Testis (tissue), 3 donors: Measurements from ENCODE around the gene FCMR. TPM values are rescaled to one million over a fixed set of nuclear protein-coding genes. Genes with fewer than 3 reads are reported as not detected.

Experiments used
- DNase-seq: peaks from one replicate; pipeline ENCODE4 v3.0.0-alpha.2; 2019
- H3K27ac ChIP-seq, 2 donors: fragments of 200-600 bp; sonication (generic); one replicate each; pipeline ENCODE4 v1.5.1; 2019
- H3K27me3 ChIP-seq: fragments of 200-600 bp; sonication (generic); one replicate; pipeline ENCODE4 v1.5.1; 2019
- H3K36me3 ChIP-seq: fragments of 200-600 bp; sonication (generic); one replicate; pipeline ENCODE4 v1.5.1; 2017; ENCODE audit warnings: low read depth; ENCODE audit errors: missing control alignments
- H3K4me1 ChIP-seq: fragments of 200-600 bp; sonication (generic); one replicate; pipeline ENCODE4 v1.5.1; 2019
- H3K4me3 ChIP-seq, 2 donors: fragments of 200-600 bp; sonication (generic); one replicate each; pipeline ENCODE4 v1.5.1; 2017 to 2019
- H3K9me3 ChIP-seq: fragments of 200-600 bp; sonication (generic); one replicate; pipeline ENCODE4 v1.5.1; 2017
- CTCF ChIP-seq, 3 experiments: fragments of 450-650 bp in 2 of 3; fragments of 200-600 bp in 1 of 3; sonication (generic) in 1 of 3; IDR thresholded peaks; one replicate each; pipeline ENCODE4 v1.5.1; 2016 to 2019; ENCODE audit warnings: antibody characterized with exemption in 3 of 3, mild to moderate bottlenecking in 2 of 3, moderate library complexity in 1 of 3
- POLR2A ChIP-seq: fragments of 450-650 bp; IDR thresholded peaks from one replicate; pipeline ENCODE4 v1.6.1; 2017; ENCODE audit warnings: antibody characterized with exemption, mild to moderate bottlenecking, moderate library complexity
- WGBS, 2 donors: methylation state at CpG; one replicate each; pipeline ENCODE4 v1.1.5; 2018; 5-methylcytosine and 5-hydroxymethylcytosine counted together
- intact Hi-C: fragments of 100-400 bp; cut with DNase I; formaldehyde crosslinking; loops from one replicate; pipeline ENCODE4 v1.15.1; 2023; ENCODE audit warnings: low total_unique reads
- polyA plus RNA-seq: library from polyadenylated mRNA; stranded (reverse); fragments of 350-450 nt; fragmentation: Illumina TruSeq; extraction: RNeasy Lipid Tissue Mini Kit (QIAGEN cat#74804); gene quantifications from one replicate; pipeline ENCODE4 v1.2.3, GENCODE V29; 2014; ENCODE audit warnings: low read depth, low replicate concordance; ENCODE audit not compliant: insufficient read depth
- total RNA-seq, 2 donors: library from RNA; depleted of rRNA; stranded (reverse); fragments of >200 nt; gene quantifications; one replicate each; pipeline ENCODE4 v1.2.3, GENCODE V29; 2016

The FCMR gene
- total and polyA plus RNA-seq, 3 donors from 2014 or later: 1.1 to 5.3 (median 1.3) TPM

- Histone ChIP-seq H3K4me1 (no peaks in the 10 kb centered on the region), H3K36me3 (no peaks in the 10 kb centered on the region), H3K27ac (no peak overlapping the region), H3K27me3 (no peaks in the 10 kb centered on the region), H3K4me3 (no peak overlapping the region), H3K9me3 (no peaks in the 10 kb centered on the region)
- WGBS, 2 donors: 91 to 93% methylated on average over 10 of the region's 10 CpGs
- TF ChIP-seq CTCF (IDR thresholded peaks at IDR 0.05): no peak
- no peak for DNase-seq
- intact Hi-C loops: no loop called here
These were observed 17.2 kb downstream of the FCMR start for GRCh38 chr1:206904423-206905142.

- no peak overlapping the region for H3K4me3 ChIP-seq
- H3K27me3 ChIP-seq: no peaks in the 10 kb centered on the region
- 58 to 65% methylated on average over 2 of the region's 2 CpGs for WGBS, 2 donors
- no peaks in the 10 kb centered on the region for H3K36me3 ChIP-seq
- H3K9me3 ChIP-seq: no peaks in the 10 kb centered on the region
- intact Hi-C loops: no loop called here
- H3K4me1 ChIP-seq: no peaks in the 10 kb centered on the region
- no peak overlapping the region for H3K27ac ChIP-seq
- no peak for DNase-seq
- TF ChIP-seq CTCF (IDR thresholded peaks at IDR 0.05) (no peak), POLR2A (no peak)
These were observed 18.1 kb downstream of the FCMR start for GRCh38 chr1:206903687-206904086.

GRCh38 chr1:206902702-206903101, 19.0 kb downstream of the FCMR start:
- Histone ChIP-seq H3K36me3 (no peaks in the 10 kb centered on the region), H3K4me1 (no peaks in the 10 kb centered on the region), H3K27me3 (no peaks in the 10 kb centered on the region), H3K9me3 (no peaks in the 10 kb centered on the region), H3K27ac (no peak overlapping the region), H3K4me3 (no peak overlapping the region)
- TF ChIP-seq CTCF (IDR thresholded peaks at IDR 0.05): no peak
- TF ChIP-seq POLR2A: no peak
- intact Hi-C loops: no loop called here
- no peak for DNase-seq
- 75 to 92% methylated on average over 1 of the region's 1 CpG for WGBS, 2 donors

GRCh38 chr1:206901944-206902343, 19.8 kb downstream of the FCMR start:
- Histone ChIP-seq H3K4me3 (no peak overlapping the region), H3K4me1 (no peaks in the 10 kb centered on the region), H3K9me3 (no peaks in the 10 kb centered on the region), H3K27ac (no peak overlapping the region), H3K27me3 (no peaks in the 10 kb centered on the region), H3K36me3 (no peaks in the 10 kb centered on the region)
- intact Hi-C loops: no loop called here
- WGBS, 2 donors: 91 to 94% methylated on average over 6 of the region's 6 CpGs
- no peak for DNase-seq
- TF ChIP-seq CTCF (IDR thresholded peaks at IDR 0.05) (no peak), POLR2A (no peak)

- TF ChIP-seq POLR2A: no peak
- no peak for TF ChIP-seq CTCF (IDR thresholded peaks at IDR 0.05)
- Histone ChIP-seq H3K27me3 (no peaks in the 10 kb centered on the region), H3K27ac (no peak overlapping the region), H3K4me3 (no peak overlapping the region), H3K36me3 (no peaks in the 10 kb centered on the region), H3K4me1 (no peaks in the 10 kb centered on the region), H3K9me3 (no peaks in the 10 kb centered on the region)
- 84 to 92% methylated on average over 7 of the region's 7 CpGs for WGBS, 2 donors
- intact Hi-C loops: no loop called here
- DNase-seq: no peak
These were observed 21.6 kb downstream of the FCMR start for GRCh38 chr1:206900149-206900548.
